Upper lobe of right lung (tissue), 1 donor: ENCODE data around the gene CRYL1. TPM values are rescaled to one million over a fixed set of nuclear protein-coding genes. Genes with fewer than 3 reads are reported as not detected.

ENCODE experiments used
- ATAC-seq: fragments of 200-7000 bp; cut with Tn5 transposase; one replicate; pipeline ENCODE4 v1.9.1; 2020; ENCODE audit warnings: mild to moderate bottlenecking, moderate library complexity
- DNase-seq: peaks from one replicate; pipeline ENCODE4 v3.0.0-alpha.2; 2020
- H3K27ac ChIP-seq: fragments of 200-600 bp; one replicate; pipeline ENCODE4 v1.8.0; 2022
- H3K27me3 ChIP-seq: fragments of 200-600 bp; one replicate; pipeline ENCODE4 v1.8.0; 2022; ENCODE audit warnings: mild to moderate bottlenecking
- H3K36me3 ChIP-seq: fragments of 200-600 bp; one replicate; pipeline ENCODE4 v1.8.0; 2022
- H3K4me1 ChIP-seq: fragments of 200-600 bp; one replicate; pipeline ENCODE4 v1.8.0; 2022
- H3K4me3 ChIP-seq: fragments of 200-600 bp; one replicate; pipeline ENCODE4 v1.8.0; 2022; ENCODE audit warnings: mild to moderate bottlenecking
- H3K9me3 ChIP-seq: fragments of 200-600 bp; one replicate; pipeline ENCODE4 v1.8.0; 2022
- CTCF ChIP-seq: fragments of 200-600 bp; IDR thresholded peaks from one replicate; pipeline ENCODE4 v1.8.0; 2022; ENCODE audit warnings: antibody characterized with exemption
- intact Hi-C: fragments of 100-400 bp; cut with DNase I; formaldehyde crosslinking; loops from one replicate; pipeline ENCODE4 v1.11.0; 2022
- total RNA-seq: library from RNA; stranded (reverse); fragmentation: NEBNext Ultra II Directional; extraction: Animal tissue kit (Norgen Biotek cat#: 25700); gene quantifications from one replicate; pipeline ENCODE4 v1.2.1, GENCODE V29; 2021
- donor health status: DM: no; HTN: yes; CAD: no; lungs with severe emphysema.

CRYL1 gene
- total RNA-seq, 1 donor from 2014 or later, result 28.5 TPM

DNA sequence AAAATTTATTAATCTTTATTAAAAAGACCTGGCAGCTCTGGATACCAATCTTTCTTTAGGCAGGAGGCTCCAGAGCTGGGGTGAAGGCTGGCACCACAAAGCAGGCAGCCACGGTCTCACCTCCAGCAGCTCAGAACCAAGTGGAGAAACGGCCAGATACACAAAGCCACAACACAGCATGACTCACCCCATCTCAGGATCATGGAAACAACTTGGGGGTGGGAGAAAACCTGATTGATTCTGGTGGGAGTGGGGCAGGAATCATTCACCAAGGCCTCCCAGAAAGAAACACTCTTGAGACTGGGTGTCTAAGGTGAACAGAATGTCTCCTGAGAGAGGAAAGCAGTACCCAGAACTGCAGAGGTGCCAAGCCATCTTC lies 64.2 kb downstream of the CRYL1 start:
- ATAC-seq (no peak), DNase-seq (no peak)
- Histone ChIP-seq H3K4me1 (no peaks in the 10 kb centered on the region), H3K27ac (no peak overlapping the region), H3K27me3 (no peaks in the 10 kb centered on the region), H3K36me3 (no peaks in the 10 kb centered on the region), H3K4me3 (no peak overlapping the region), H3K9me3 (no peaks in the 10 kb centered on the region)
- intact Hi-C loops, result no loop called here
- no peak for TF ChIP-seq CTCF

DNA sequence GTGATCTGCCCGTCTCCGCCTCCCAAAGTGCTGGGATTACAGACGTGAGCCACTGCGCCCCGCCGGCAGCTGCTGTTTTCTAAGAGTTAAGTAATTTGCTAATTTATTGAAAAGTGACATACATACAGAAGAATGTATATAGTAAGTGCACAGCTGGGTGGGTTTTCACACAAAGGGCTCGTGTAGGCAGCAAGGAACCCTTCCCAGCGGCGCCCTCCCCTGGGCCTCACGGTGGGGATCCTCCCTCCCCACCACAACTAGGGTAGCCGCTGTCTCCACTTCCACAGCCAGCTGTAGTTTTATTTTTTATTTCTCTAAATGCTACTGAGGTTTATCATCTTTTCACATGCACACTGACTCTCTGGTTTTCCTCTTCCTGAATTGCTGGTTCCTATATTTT lies 64.9 kb downstream of the CRYL1 start:
- ATAC-seq (no peak), DNase-seq (no peak)
- no peaks in the 10 kb centered on the region for H3K9me3 ChIP-seq
- H3K27ac ChIP-seq, result no peak overlapping the region
- no peak overlapping the region for H3K4me3 ChIP-seq
- intact Hi-C loops, result no loop called here
- TF ChIP-seq CTCF, result no peak
- no peaks in the 10 kb centered on the region for H3K27me3 ChIP-seq
- H3K4me1 ChIP-seq, result no peaks in the 10 kb centered on the region
- H3K36me3 ChIP-seq, result no peaks in the 10 kb centered on the region

DNA sequence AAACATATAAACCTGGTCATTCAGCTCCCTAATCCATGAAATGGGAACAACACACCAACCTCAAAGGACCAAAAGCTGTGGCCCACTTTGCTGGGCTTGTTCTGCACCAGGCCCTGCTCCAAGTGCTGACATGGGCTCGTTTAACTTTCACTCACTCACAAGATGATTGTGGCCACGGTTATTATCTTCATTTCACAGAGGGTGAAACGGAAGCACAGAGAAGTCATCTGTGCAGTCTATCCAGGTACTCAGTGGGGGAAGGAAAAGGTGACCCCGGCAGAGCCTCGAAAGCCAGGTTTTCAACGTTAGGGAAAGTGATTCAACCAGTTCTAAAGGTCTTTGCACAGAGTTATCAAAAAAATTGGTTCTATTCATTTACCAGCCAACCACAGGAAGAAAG lies 68.0 kb downstream of the CRYL1 start:
- H3K27me3 ChIP-seq, result no peaks in the 10 kb centered on the region
- intact Hi-C loops, result no loop called here
- no peak for ATAC-seq
- no peaks in the 10 kb centered on the region for H3K9me3 ChIP-seq
- H3K36me3 ChIP-seq, result no peaks in the 10 kb centered on the region
- DNase-seq, result no peak
- no peak overlapping the region for H3K27ac ChIP-seq
- H3K4me1 ChIP-seq, result no peaks in the 10 kb centered on the region
- no peak overlapping the region for H3K4me3 ChIP-seq
- TF ChIP-seq CTCF, result no peak

- Histone ChIP-seq H3K4me3 (no peak overlapping the region), H3K27ac (no peak overlapping the region), H3K4me1 (no peaks in the 10 kb centered on the region), H3K9me3 (no peaks in the 10 kb centered on the region), H3K36me3 (no peaks in the 10 kb centered on the region), H3K27me3 (no peaks in the 10 kb centered on the region)
- ATAC-seq (peak; percentile 28), DNase-seq (no peak)
- intact Hi-C loops, result no loop called here
- no peak for TF ChIP-seq CTCF
Measured at GRCh38 chr13:20456737-20457136, 68.9 kb downstream of the CRYL1 start.

GRCh38 chr13:20451397-20451796 lies 74.3 kb downstream of the CRYL1 start:
- H3K4me1 ChIP-seq, result no peaks in the 10 kb centered on the region
- H3K9me3 ChIP-seq, result peaks cover 12% of the 10 kb centered on the region
- ATAC-seq (no peak), DNase-seq (no peak)
- no peak for TF ChIP-seq CTCF
- H3K27me3 ChIP-seq, result no peaks in the 10 kb centered on the region
- H3K4me3 ChIP-seq, result no peak overlapping the region
- intact Hi-C loops, result no loop called here
- H3K27ac ChIP-seq, result no peak overlapping the region
- H3K36me3 ChIP-seq, result no peaks in the 10 kb centered on the region

DNA sequence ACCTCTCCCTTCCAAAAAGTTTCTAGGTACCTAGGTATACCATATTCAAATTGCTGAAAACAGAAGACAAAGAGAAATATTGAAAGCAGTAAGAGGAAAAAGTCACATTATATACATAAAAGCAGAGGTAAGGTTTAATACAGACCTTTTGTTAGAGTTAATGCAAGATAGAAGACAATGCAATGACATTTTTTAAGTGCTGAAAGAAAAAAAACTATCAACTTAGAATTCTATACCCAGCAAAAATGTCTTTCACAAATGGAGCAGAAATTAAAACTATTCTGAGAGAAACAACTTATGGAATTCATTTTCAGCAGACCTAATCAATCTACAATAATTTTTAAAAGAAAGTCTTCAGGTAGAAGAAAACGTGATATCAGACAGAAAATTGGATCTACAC lies 77.2 kb downstream of the CRYL1 start:
- DNase-seq (no peak), ATAC-seq (no peak)
- H3K36me3 ChIP-seq, result no peaks in the 10 kb centered on the region
- H3K27ac ChIP-seq, result no peak overlapping the region
- H3K9me3 ChIP-seq, result peaks cover 12% of the 10 kb centered on the region
- no peaks in the 10 kb centered on the region for H3K4me1 ChIP-seq
- intact Hi-C loops, result no loop called here
- H3K4me3 ChIP-seq, result no peak overlapping the region
- TF ChIP-seq CTCF, result no peak
- no peaks in the 10 kb centered on the region for H3K27me3 ChIP-seq
